Measurements from ENCODE around the gene BUB3.

- TF ChIP-seq EZH2 (IDR thresholded peaks at IDR 0.05; ENCODE audit: insufficient read depth, poor library complexity, severe bottlenecking) (no peak), EZH2phosphoT487 (IDR thresholded peaks at IDR 0.05; ENCODE audit: insufficient read depth, low read depth) (no peak)
Observed at GRCh38 chr10:123203393-123204126, 49.4 kb downstream of the BUB3 start.
